NCI-H1417 (cell line): ENCODE data around the gene GHDC.
"Not testable (repeated sequence)": the region's sequence is repeated elsewhere in the genome, so short reads cannot be mapped to it uniquely, and the experiment has no call there.

Experiments used
- DNase-seq, 3 experiments: peaks; one replicate each; lab custom pipeline; 2025; lab: John Stamatoyannopoulos, UW

The GHDC gene

GRCh38 chr17:42202159-42202558, 7.9 kb upstream of the GHDC start:
- no peak for DNase-seq

- DNase-seq: no peak
Observed at GRCh38 chr17:42201458-42201772, 7.1 kb upstream of the GHDC start.

GRCh38 chr17:42200706-42201457, 6.6 kb upstream of the GHDC start:
- DNase-seq: peak in 2 of 3 experiments; percentile 65 to 73

- no peak for DNase-seq
Observed at GRCh38 chr17:42199416-42200011, 5.2 kb upstream of the GHDC start.

GRCh38 chr17:42198897-42199296, 4.6 kb upstream of the GHDC start:
- DNase-seq: no peak

GRCh38 chr17:42197564-42198156, 3.4 kb upstream of the GHDC start:
- DNase-seq: no peak

GRCh38 chr17:42193216-42193968, 902 bp downstream of the GHDC start:
- no peak for DNase-seq

GRCh38 chr17:42192189-42193126, 1.8 kb downstream of the GHDC start:
- DNase-seq: no peak

GRCh38 chr17:42191275-42191608, 3.1 kb downstream of the GHDC start:
- DNase-seq: no peak

GRCh38 chr17:42190491-42191274, 3.6 kb downstream of the GHDC start:
- no peak for DNase-seq

- DNase-seq: no peak
Observed at GRCh38 chr17:42189651-42189965, 4.7 kb downstream of the GHDC start.

GRCh38 chr17:42188749-42189650, 5.3 kb downstream of the GHDC start:
- DNase-seq: no peak

GRCh38 chr17:42187833-42188232, 6.5 kb downstream of the GHDC start:
- no peak for DNase-seq

- DNase-seq: not testable (repeated sequence)
Observed at GRCh38 chr17:42186191-42186590, 8.1 kb downstream of the GHDC start.

GRCh38 chr17:42185621-42185930, 8.7 kb downstream of the GHDC start:
- DNase-seq: no peak

GRCh38 chr17:42184713-42185620, 9.3 kb downstream of the GHDC start, which contains the start of gene HCRT:
TSS of gene HCRT (minus strand) at chr17:42185452. CDS start at chr17:42185365, 87 bp downstream.
- peak; percentile 13 to 65 (median 38) for DNase-seq

- DNase-seq: peak; percentile 83 to 92 (median 90)
Observed at GRCh38 chr17:42183741-42184711, 10.3 kb downstream of the GHDC start.
